ENCODE measurements around the gene MRE11.
"Not testable (repeated sequence)": the region's sequence is repeated elsewhere in the genome, so short reads cannot be mapped to it uniquely, and the experiment has no call there.

MRE11 gene

DNA sequence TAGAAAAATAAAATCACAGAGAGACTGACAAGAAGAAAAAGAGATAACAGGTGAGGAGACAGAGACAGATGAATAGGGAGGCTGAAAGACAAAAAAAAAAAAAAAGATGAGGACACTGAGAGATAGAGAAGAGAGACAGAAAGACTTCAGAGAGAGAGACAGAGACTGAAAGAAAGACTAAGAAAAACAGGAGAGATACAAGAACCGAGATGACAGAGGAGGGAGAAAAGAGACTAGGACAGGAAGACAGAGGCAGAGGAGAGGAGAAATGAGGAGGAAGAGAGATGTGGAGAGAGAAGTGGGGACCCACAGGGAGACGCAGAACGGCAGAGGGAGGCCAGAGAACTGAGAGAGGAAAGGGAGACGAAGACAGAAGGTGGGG, 93.2 kb downstream of the MRE11 start:
- TF ChIP-seq TCF4 (CRISPR knock-in tag; IDR thresholded peaks at IDR 0.05; ENCODE audit: borderline replicate concordance) (no peak), ARNTL (CRISPR knock-in tag; IDR thresholded peaks at IDR 0.05; ENCODE audit: borderline replicate concordance, low read depth) (no peak), GLIS3 (CRISPR knock-in tag; IDR thresholded peaks at IDR 0.05) (no peak), ZNF8 (CRISPR knock-in tag; IDR thresholded peaks at IDR 0.05) (no peak), ZFP3 (CRISPR knock-in tag; IDR thresholded peaks at IDR 0.05) (no peak), ESRRG (CRISPR knock-in tag; IDR thresholded peaks at IDR 0.05) (no peak), SNAI2 (CRISPR knock-in tag; IDR thresholded peaks at IDR 0.05) (no peak)
- TF ChIP-seq, protein P1, sequence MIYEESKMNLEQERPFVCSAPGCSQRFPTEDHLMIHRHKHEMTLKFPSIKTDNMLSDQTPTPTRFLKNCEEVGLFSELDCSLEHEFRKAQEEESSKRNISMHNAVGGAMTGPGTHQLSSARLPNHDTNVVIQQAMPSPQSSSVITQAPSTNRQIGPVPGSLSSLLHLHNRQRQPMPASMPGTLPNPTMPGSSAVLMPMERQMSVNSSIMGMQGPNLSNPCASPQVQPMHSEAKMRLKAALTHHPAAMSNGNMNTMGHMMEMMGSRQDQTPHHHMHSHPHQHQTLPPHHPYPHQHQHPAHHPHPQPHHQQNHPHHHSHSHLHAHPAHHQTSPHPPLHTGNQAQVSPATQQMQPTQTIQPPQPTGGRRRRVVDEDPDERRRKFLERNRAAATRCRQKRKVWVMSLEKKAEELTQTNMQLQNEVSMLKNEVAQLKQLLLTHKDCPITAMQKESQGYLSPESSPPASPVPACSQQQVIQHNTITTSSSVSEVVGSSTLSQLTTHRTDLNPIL (CRISPR knock-in tag; IDR thresholded peaks at IDR 0.05; ENCODE audit: low read depth), result no peak
- TF ChIP-seq, protein P2, sequence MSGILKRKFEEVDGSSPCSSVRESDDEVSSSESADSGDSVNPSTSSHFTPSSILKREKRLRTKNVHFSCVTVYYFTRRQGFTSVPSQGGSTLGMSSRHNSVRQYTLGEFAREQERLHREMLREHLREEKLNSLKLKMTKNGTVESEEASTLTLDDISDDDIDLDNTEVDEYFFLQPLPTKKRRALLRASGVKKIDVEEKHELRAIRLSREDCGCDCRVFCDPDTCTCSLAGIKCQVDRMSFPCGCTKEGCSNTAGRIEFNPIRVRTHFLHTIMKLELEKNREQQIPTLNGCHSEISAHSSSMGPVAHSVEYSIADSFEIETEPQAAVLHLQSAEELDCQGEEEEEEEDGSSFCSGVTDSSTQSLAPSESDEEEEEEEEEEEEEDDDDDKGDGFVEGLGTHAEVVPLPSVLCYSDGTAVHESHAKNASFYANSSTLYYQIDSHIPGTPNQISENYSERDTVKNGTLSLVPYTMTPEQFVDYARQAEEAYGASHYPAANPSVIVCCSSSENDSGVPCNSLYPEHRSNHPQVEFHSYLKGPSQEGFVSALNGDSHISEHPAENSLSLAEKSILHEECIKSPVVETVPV (CRISPR knock-in tag; IDR thresholded peaks at IDR 0.05), result no peak
- peak; percentile 23 for ATAC-seq

DNA sequence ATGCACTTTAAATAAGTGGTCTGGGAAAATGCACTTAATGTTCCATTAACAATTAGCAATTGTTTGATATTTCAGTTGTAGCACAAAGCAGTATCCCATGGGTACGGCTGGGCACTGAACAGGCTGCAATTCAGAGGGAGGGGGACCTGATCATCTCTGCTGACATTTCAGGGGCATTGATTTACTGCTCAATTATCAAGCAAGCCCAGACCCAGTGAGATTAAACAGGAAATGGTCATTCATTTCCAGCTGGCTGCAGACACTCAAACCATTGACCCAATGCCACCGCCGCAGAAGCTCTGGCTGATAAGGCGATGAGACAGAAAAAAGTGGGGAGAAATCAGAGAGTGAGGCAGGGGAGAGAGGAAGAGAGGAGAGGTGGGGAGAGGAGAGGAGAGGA, 93.6 kb downstream of the MRE11 start:
- TF ChIP-seq, protein P3, sequence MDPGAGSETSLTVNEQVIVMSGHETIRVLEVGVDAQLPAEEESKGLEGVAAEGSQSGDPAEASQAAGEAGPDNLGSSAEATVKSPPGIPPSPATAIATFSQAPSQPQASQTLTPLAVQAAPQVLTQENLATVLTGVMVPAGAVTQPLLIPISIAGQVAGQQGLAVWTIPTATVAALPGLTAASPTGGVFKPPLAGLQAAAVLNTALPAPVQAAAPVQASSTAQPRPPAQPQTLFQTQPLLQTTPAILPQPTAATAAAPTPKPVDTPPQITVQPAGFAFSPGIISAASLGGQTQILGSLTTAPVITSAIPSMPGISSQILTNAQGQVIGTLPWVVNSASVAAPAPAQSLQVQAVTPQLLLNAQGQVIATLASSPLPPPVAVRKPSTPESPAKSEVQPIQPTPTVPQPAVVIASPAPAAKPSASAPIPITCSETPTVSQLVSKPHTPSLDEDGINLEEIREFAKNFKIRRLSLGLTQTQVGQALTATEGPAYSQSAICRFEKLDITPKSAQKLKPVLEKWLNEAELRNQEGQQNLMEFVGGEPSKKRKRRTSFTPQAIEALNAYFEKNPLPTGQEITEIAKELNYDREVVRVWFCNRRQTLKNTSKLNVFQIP (CRISPR knock-in tag; IDR thresholded peaks at IDR 0.05; ENCODE audit: borderline replicate concordance, low read depth), result no peak
- TF ChIP-seq ZFP30 (CRISPR knock-in tag; IDR thresholded peaks at IDR 0.05) (no peak), ZFP3 (CRISPR knock-in tag; IDR thresholded peaks at IDR 0.05) (no peak), ESRRG (CRISPR knock-in tag; IDR thresholded peaks at IDR 0.05) (no peak), ARNTL (CRISPR knock-in tag; IDR thresholded peaks at IDR 0.05; ENCODE audit: borderline replicate concordance, low read depth) (no peak), BACH2 (CRISPR knock-in tag; IDR thresholded peaks at IDR 0.05; ENCODE audit: borderline replicate concordance) (no peak)
- TF ChIP-seq, protein P4, sequence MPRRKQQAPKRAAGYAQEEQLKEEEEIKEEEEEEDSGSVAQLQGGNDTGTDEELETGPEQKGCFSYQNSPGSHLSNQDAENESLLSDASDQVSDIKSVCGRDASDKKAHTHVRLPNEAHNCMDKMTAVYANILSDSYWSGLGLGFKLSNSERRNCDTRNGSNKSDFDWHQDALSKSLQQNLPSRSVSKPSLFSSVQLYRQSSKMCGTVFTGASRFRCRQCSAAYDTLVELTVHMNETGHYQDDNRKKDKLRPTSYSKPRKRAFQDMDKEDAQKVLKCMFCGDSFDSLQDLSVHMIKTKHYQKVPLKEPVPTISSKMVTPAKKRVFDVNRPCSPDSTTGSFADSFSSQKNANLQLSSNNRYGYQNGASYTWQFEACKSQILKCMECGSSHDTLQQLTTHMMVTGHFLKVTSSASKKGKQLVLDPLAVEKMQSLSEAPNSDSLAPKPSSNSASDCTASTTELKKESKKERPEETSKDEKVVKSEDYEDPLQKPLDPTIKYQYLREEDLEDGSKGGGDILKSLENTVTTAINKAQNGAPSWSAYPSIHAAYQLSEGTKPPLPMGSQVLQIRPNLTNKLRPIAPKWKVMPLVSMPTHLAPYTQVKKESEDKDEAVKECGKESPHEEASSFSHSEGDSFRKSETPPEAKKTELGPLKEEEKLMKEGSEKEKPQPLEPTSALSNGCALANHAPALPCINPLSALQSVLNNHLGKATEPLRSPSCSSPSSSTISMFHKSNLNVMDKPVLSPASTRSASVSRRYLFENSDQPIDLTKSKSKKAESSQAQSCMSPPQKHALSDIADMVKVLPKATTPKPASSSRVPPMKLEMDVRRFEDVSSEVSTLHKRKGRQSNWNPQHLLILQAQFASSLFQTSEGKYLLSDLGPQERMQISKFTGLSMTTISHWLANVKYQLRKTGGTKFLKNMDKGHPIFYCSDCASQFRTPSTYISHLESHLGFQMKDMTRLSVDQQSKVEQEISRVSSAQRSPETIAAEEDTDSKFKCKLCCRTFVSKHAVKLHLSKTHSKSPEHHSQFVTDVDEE (CRISPR knock-in tag; IDR thresholded peaks at IDR 0.05), result no peak
- no peak for ATAC-seq

DNA sequence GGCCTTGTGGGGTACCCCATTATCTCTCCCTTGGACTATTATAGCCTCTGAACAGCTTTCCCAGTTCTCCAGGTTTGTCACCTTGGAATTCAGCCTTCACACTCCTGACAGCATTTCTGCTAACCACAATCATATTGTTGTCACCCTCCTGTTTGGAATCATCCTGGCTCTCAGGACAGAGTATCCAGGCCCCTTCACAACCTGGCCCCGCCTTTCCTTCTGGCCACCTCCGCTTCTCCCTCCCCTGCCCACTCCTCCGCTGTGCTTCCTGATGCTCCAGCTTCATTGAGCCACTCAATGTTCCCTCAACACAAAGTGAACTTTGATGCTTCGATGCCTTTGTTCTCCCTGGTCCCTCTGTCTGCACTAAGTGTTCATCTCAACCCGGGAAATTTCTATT, 95.5 kb downstream of the MRE11 start:
- ATAC-seq, result no peak
- TF ChIP-seq ESRRG (CRISPR knock-in tag; IDR thresholded peaks at IDR 0.05), result no peak
- TF ChIP-seq GLIS3 (CRISPR knock-in tag; IDR thresholded peaks at IDR 0.05), result no peak
- TF ChIP-seq, protein P1 (CRISPR knock-in tag; IDR thresholded peaks at IDR 0.05; ENCODE audit: low read depth), result no peak
- TF ChIP-seq PPARA (CRISPR knock-in tag; IDR thresholded peaks at IDR 0.05; ENCODE audit: borderline replicate concordance), result no peak
- no peak for TF ChIP-seq ZNF565 (CRISPR knock-in tag; conservative IDR thresholded peaks at IDR 0.05; ENCODE audit: low read depth)

DNA sequence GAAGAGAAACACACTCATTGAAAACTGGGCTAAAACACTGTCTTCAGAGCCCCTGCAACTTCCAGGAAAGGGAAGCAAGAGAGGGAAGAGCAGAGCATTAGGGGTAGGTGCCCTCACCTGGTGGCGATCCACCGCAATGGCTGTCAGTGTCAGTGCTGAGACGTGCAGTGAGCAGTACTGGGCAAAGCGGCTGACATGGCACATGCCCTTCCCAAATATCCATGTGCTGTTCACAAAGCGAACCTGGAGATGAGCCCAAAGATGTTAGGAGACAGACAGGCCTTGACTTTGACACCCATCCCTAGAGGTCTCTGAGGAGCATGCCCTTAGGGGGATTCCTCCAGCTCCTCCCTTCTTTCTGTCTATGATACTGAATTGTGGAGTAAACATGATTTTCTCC, 97.4 kb downstream of the MRE11 start:
- no peak for ATAC-seq
- TF ChIP-seq ZFP3 (CRISPR knock-in tag; IDR thresholded peaks at IDR 0.05) (no peak), ZNF70 (CRISPR knock-in tag; IDR thresholded peaks at IDR 0.05) (no peak), ESRRG (CRISPR knock-in tag; IDR thresholded peaks at IDR 0.05) (no peak), ISL1 (CRISPR knock-in tag; IDR thresholded peaks at IDR 0.05) (no peak), ZNF565 (CRISPR knock-in tag; conservative IDR thresholded peaks at IDR 0.05; ENCODE audit: low read depth) (no peak)
- TF ChIP-seq, protein P5, sequence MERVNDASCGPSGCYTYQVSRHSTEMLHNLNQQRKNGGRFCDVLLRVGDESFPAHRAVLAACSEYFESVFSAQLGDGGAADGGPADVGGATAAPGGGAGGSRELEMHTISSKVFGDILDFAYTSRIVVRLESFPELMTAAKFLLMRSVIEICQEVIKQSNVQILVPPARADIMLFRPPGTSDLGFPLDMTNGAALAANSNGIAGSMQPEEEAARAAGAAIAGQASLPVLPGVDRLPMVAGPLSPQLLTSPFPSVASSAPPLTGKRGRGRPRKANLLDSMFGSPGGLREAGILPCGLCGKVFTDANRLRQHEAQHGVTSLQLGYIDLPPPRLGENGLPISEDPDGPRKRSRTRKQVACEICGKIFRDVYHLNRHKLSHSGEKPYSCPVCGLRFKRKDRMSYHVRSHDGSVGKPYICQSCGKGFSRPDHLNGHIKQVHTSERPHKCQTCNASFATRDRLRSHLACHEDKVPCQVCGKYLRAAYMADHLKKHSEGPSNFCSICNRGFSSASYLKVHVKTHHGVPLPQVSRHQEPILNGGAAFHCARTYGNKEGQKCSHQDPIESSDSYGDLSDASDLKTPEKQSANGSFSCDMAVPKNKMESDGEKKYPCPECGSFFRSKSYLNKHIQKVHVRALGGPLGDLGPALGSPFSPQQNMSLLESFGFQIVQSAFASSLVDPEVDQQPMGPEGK (CRISPR knock-in tag; IDR thresholded peaks at IDR 0.05; ENCODE audit: borderline replicate concordance), result no peak
- TF ChIP-seq, protein P4 (CRISPR knock-in tag; IDR thresholded peaks at IDR 0.05), result no peak

DNA sequence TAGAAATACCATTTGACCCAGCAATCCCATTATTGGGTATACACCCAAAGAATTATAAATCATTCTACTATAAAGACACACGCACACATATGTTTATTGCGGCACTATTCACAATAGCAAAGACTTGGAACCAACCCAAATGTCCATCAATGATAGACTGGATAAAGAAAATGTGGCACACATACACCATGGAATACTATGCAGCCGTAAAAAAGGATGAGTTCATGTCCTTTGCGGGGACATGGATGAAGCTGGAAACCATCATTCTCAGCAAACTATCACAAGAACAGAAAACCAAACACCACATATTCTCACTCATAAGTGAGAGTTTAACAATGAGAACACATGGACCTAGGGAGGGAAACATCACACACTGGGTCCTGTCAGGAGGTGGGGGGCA, 101.7 kb downstream of the MRE11 start:
- ATAC-seq, result not testable (repeated sequence)

Measured in SK-N-SH treated with all-trans-retinoic acid at 6 μM for 48 hours (cell line).